ENCODE results near the gene SDF4. TPM values are rescaled to one million over a fixed set of nuclear protein-coding genes. Genes with fewer than 3 reads are reported as not detected.

SDF4 gene
- total and polyA plus RNA-seq, 2 experiments from 2014 or later, result 45.0 to 62.6 TPM

GRCh38 chr1:1171161-1171545 is 60.6 kb downstream of the SDF4 start (continued):
- TF ChIP-seq ZNF462 (CRISPR knock-in tag; IDR thresholded peaks at IDR 0.05) (no peak), ZNF331 (CRISPR knock-in tag; IDR thresholded peaks at IDR 0.05; ENCODE audit: low read depth) (no peak), ZNF114 (CRISPR knock-in tag; IDR thresholded peaks at IDR 0.05) (no peak), EZH2 (IDR thresholded peaks at IDR 0.05; ENCODE audit: low read depth, unreplicated experiment) (no peak), POLR2AphosphoS5 (IDR thresholded peaks at IDR 0.05; ENCODE audit: low read depth) (no peak), CREB1 (CRISPR knock-in tag; IDR thresholded peaks at IDR 0.05; ENCODE audit: low read depth) (no peak), NANOG (IDR thresholded peaks at IDR 0.05; ENCODE audit: borderline replicate concordance) (no peak), CTCF (conservative IDR thresholded peaks at IDR 0.05; ENCODE audit: low read depth in 2 of 2) (no peak), REST (IDR thresholded peaks at IDR 0.05; ENCODE audit: unreplicated experiment) (no peak), ETS1 (IDR thresholded peaks at IDR 0.05) (no peak)
